Kidney glomerular epithelial cell (primary cell): ENCODE measurements around the gene COL19A1.

Experiments used
- DNase-seq: peaks from one replicate; lab custom pipeline; 2025; lab: John Stamatoyannopoulos, UW

COL19A1 gene

GRCh38 chr6:70124882-70125545, 258.7 kb downstream of the COL19A1 start:
- peak; percentile 87 for DNase-seq

- DNase-seq, result peak; percentile 63
Measured at GRCh38 chr6:70125602-70126001, 259.2 kb downstream of the COL19A1 start.

GRCh38 chr6:70129341-70129740, 263.0 kb downstream of the COL19A1 start:
- no peak for DNase-seq

- DNase-seq, result no peak
Measured at GRCh38 chr6:70130865-70131264, 264.5 kb downstream of the COL19A1 start.

- no peak for DNase-seq
Measured at GRCh38 chr6:70131528-70131927, 265.2 kb downstream of the COL19A1 start.

GRCh38 chr6:70133246-70133645, 266.9 kb downstream of the COL19A1 start:
- DNase-seq, result no peak

GRCh38 chr6:70134542-70134941, 268.2 kb downstream of the COL19A1 start:
- DNase-seq, result no peak

- DNase-seq, result no peak
Measured at GRCh38 chr6:70135219-70136160, 269.1 kb downstream of the COL19A1 start.

GRCh38 chr6:70136996-70137395, 270.6 kb downstream of the COL19A1 start:
- DNase-seq, result no peak

GRCh38 chr6:70140496-70140895, 274.1 kb downstream of the COL19A1 start:
- DNase-seq, result no peak

GRCh38 chr6:70142034-70142433, 275.7 kb downstream of the COL19A1 start:
- DNase-seq, result no peak

GRCh38 chr6:70145178-70145577, 278.8 kb downstream of the COL19A1 start:
- DNase-seq, result no peak

- DNase-seq, result no peak
Measured at GRCh38 chr6:70149209-70149788, 282.9 kb downstream of the COL19A1 start.

- no peak for DNase-seq
Measured at GRCh38 chr6:70150521-70150920, 284.2 kb downstream of the COL19A1 start.

GRCh38 chr6:70151616-70152015, 285.3 kb downstream of the COL19A1 start:
- no peak for DNase-seq

- DNase-seq, result no peak
Measured at GRCh38 chr6:70152786-70153185, 286.4 kb downstream of the COL19A1 start.

GRCh38 chr6:70157086-70157485, 290.7 kb downstream of the COL19A1 start:
- DNase-seq, result no peak

GRCh38 chr6:70160276-70160675, 293.9 kb downstream of the COL19A1 start:
- DNase-seq, result no peak

- DNase-seq, result no peak
Measured at GRCh38 chr6:70162972-70163371, 296.6 kb downstream of the COL19A1 start.

- no peak for DNase-seq
Measured at GRCh38 chr6:70163795-70164194, 297.4 kb downstream of the COL19A1 start.

GRCh38 chr6:70164556-70164955, 298.2 kb downstream of the COL19A1 start:
- DNase-seq, result no peak

- DNase-seq, result peak; percentile 57
Measured at GRCh38 chr6:70166088-70166958, 300.0 kb downstream of the COL19A1 start.
